SW480 (cell line): ENCODE measurements around the gene CNTN1.

Source experiments
- DNase-seq: peaks from one replicate; pipeline ENCODE4 v3.0.0-alpha.2; 2016; ENCODE audit warnings: low spot score

The CNTN1 gene

GRCh38 chr12:41120211-41120610, 428.0 kb downstream of the CNTN1 start:
- no peak for DNase-seq

- no peak for DNase-seq
Measured at GRCh38 chr12:41121374-41121773, 429.1 kb downstream of the CNTN1 start.
